HEK293T (cell line): ENCODE data around the gene HDAC10.
A peak's percentile ranks its signal among the peaks of the same experiment; 100 is the strongest.

Experiments used
- CTCF ChIA-PET: fragments of 350-600 bp; formaldehyde crosslinking; extraction: SDS; loops from one replicate; lab custom pipeline; 2021; ENCODE audit warnings: antibody characterized with exemption, inconsistent platforms; lab: Yijun Ruan, JAX
- POLR2A ChIA-PET: fragments of 350-600 bp; formaldehyde crosslinking; extraction: SDS; loops from one replicate; lab custom pipeline; 2020; ENCODE audit warnings: antibody characterized with exemption, inconsistent platforms; lab: Yijun Ruan, JAX
- DNase-seq: peaks from one replicate; pipeline ENCODE4 v3.0.0; 2012; ENCODE audit warnings: mixed read lengths; ENCODE audit errors: extremely low spot score
- ARNT ChIP-seq: fragments of 450-650 bp; IDR thresholded peaks from 2 replicates; pipeline ENCODE4 v1.6.1; 2017; ENCODE audit warnings: mild to moderate bottlenecking
- BHLHE40 ChIP-seq: fragments of 450-650 bp; IDR thresholded peaks from 2 replicates; pipeline ENCODE4 v1.6.1; 2016; ENCODE audit warnings: mild to moderate bottlenecking, moderate library complexity, borderline replicate concordance
- CTBP1 ChIP-seq: fragments of 450-650 bp; IDR thresholded peaks from 2 replicates; pipeline ENCODE4 v1.6.1; 2016; ENCODE audit warnings: borderline replicate concordance
- ELF4 ChIP-seq: fragments of 450-650 bp; IDR thresholded peaks from 2 replicates; pipeline ENCODE4 v1.6.1; 2017; ENCODE audit warnings: antibody characterized with exemption
- FOXA1 ChIP-seq: fragments of 450-650 bp; IDR thresholded peaks from 2 replicates; pipeline ENCODE4 v1.6.1; 2016; ENCODE audit warnings: mild to moderate bottlenecking
- FOXK2 ChIP-seq: fragments of 450-650 bp; IDR thresholded peaks from 2 replicates; pipeline ENCODE4 v1.6.1; 2016; ENCODE audit warnings: mild to moderate bottlenecking
- FOXM1 ChIP-seq: fragments of 450-650 bp; IDR thresholded peaks from 2 replicates; pipeline ENCODE4 v1.6.1; 2017; ENCODE audit warnings: mild to moderate bottlenecking, borderline replicate concordance
- HDGF ChIP-seq: fragments of 450-650 bp; IDR thresholded peaks from 2 replicates; pipeline ENCODE4 v1.6.1; 2017; ENCODE audit warnings: antibody characterized with exemption, borderline replicate concordance
- L3MBTL2 ChIP-seq: fragments of 450-650 bp; conservative IDR thresholded peaks from 2 replicates; pipeline ENCODE4 v1.6.1; 2016; ENCODE audit warnings: mild to moderate bottlenecking
- LEF1 ChIP-seq: fragments of 450-650 bp; IDR thresholded peaks from 2 replicates; pipeline ENCODE4 v1.6.1; 2017; ENCODE audit warnings: mild to moderate bottlenecking, borderline replicate concordance
- NFRKB ChIP-seq: fragments of 450-650 bp; IDR thresholded peaks from 2 replicates; pipeline ENCODE4 v1.6.1; 2016; ENCODE audit warnings: mild to moderate bottlenecking, moderate library complexity
- PKNOX1 ChIP-seq: fragments of 450-650 bp; IDR thresholded peaks from 2 replicates; pipeline ENCODE4 v1.6.1; 2016
- SP1 ChIP-seq: fragments of 450-650 bp; IDR thresholded peaks from 2 replicates; pipeline ENCODE4 v1.6.1; 2017
- SUZ12 ChIP-seq: fragments of 450-650 bp; IDR thresholded peaks from 2 replicates; pipeline ENCODE4 v1.6.1; 2016; ENCODE audit warnings: mild to moderate bottlenecking
- TARDBP ChIP-seq: fragments of 450-650 bp; IDR thresholded peaks from 2 replicates; pipeline ENCODE4 v1.6.1; 2016
- ZNF384 ChIP-seq: fragments of 450-650 bp; IDR thresholded peaks from 2 replicates; pipeline ENCODE4 v1.6.1; 2016

The HDAC10 gene

DNA sequence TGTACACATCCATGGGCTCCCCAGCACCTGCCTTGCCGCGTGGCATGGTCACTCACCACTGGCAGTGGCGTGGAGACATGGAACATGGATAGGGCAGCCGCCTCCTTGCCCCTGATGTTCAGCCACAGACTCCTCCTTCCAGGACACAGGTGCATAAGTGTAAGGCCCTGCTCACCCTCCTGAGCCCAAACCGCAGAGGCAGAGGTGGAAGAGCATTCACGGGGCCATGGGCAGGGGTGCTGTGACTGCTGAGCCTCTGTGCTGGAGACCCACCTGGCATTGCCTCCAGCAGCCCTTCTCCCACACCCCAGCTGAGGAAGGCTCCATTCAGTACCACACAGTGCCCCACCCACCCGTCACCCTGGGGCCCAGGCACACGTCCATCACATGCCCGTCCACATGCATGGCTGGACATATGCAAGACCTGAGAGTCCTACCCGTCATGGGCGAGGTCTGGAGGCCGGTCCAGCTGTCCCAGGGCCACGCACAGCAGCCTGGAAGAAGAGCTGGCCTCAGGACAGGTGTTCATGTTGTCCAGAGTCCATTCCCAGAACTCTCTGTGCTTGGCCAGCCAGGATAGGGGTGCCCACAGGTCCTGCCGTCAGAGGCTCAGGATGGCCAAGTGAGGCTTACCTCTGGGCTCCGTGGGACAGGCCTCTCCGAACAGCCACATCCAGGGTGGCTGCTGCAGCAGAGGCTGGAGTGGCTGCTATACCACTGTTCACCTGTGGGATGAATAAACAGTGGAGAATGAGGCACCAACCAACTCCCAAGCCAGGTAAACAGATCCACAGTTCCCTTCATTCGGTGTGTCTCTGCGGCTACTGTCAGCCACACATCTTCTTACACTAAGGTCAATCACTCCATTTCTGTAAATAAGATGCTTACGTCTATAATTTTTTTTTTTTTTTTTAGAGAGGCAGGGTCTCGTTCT lies 4.6 kb downstream of the HDAC10 start:
- POLR2A ChIA-PET = interaction anchor here (1.0 to 1.2 kb wide), 3 partner anchors 13 to 82 kb away, joined by 3 read pairs; no protein-coding TSS in a partner anchor
- DNase-seq = no peak
- CTCF ChIA-PET = no interaction called here
- TF ChIP-seq CTBP1 = no peak
- TF ChIP-seq SUZ12 = no peak
- no peak for TF ChIP-seq TARDBP
- TF ChIP-seq FOXA1 = no peak
- TF ChIP-seq L3MBTL2 = no peak
- TF ChIP-seq ELF4 = no peak
- no peak for TF ChIP-seq PKNOX1
- TF ChIP-seq SP1 = no peak
- TF ChIP-seq FOXM1 = no peak
- no peak for TF ChIP-seq HDGF
- TF ChIP-seq FOXK2 = no peak
- no peak for TF ChIP-seq ARNT
- no peak for TF ChIP-seq NFRKB
- no peak for TF ChIP-seq LEF1
- no peak for TF ChIP-seq BHLHE40
- no peak for TF ChIP-seq ZNF384

GRCh38 chr22:50245214-50246072 lies 5.6 kb downstream of the HDAC10 start:
- POLR2A ChIA-PET = interaction anchor here (1.0 to 1.2 kb wide), 3 partner anchors 14 to 83 kb away, joined by 3 read pairs; no protein-coding TSS in a partner anchor
- CTCF ChIA-PET = no interaction called here
- no peak for DNase-seq
- TF ChIP-seq TARDBP = 0 out of 2 replicates have a peak, but pooled peaks have one; percentile 0
- no peak for TF ChIP-seq CTBP1

DNA sequence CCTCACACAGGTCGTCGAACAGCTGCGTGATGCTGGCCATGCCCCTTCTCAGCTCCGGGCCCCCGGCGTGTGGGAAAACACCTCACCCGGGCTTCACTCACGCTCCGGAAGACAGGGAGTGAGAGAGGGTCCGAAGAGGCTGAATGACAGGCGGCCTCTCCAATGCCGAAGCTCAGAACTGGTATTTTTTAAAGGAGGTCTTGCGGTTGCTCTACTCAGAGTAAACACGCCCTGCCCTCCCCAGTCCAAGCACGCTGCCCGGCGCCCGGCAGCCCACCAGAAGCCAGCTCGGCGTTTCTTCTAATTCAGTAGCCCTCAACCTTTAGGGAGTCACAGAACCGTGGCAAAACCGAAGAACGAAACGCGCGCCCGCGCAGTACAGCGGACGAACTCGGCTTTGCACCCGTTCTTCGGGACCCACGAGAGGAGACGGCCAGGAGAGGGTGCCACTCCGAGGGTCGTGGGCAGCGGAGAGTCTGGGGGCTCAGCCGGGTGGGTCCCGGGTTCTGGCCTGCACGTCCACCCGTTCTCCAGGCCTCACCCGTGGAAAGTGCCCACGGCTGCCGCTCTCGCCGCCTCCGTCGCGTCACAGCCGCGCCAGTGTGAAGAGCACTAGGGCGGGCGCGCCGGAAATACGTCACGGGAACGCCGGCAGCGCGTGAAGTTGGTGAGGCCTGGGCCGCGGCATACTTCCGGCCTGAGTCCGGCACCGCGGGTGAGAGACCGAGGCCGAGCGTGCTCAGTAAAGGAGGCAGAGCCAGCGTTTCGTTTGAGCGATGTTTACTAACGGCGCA lies 6.4 kb downstream of the HDAC10 start, which contains the start of gene TUBGCP6:
Gene TUBGCP6 (minus strand): TSS at position 604 of the 794 bp plus-strand sequence. CDS start 564 bp downstream, at position 40.
- POLR2A ChIA-PET = interaction anchor here (0.9 to 1.4 kb wide), 6 partner anchors 13 to 281 kb away, joined by 3 to 9 read pairs (median 6); partner anchors contain the start of genes MAPK12 and SCO2
- CTCF ChIA-PET = interaction anchor here (0.7 kb wide), 1 partner anchor 281 kb away, joined by 4 read pairs; the partner anchor contains the start of gene SCO2
- no peak for TF ChIP-seq BHLHE40
- TF ChIP-seq FOXA1 = no peak
- peak; percentile 72 for TF ChIP-seq L3MBTL2
- no peak for TF ChIP-seq ZNF384
- TF ChIP-seq LEF1 = no peak
- TF ChIP-seq ARNT = no peak
- peak; percentile 97 for TF ChIP-seq PKNOX1
- peak; percentile 78 for TF ChIP-seq TARDBP
- TF ChIP-seq NFRKB = no peak
- TF ChIP-seq ELF4 = peak; percentile 53
- no peak for TF ChIP-seq HDGF
- no peak for TF ChIP-seq SUZ12
- TF ChIP-seq SP1 = no peak
- DNase-seq = peak; percentile 90

- CTCF ChIA-PET = interaction anchor here (0.7 kb wide), 1 partner anchor 281 kb away, joined by 4 read pairs; the partner anchor contains the start of gene SCO2
Observed at GRCh38 chr22:50243685-50244419, 7.2 kb downstream of the HDAC10 start.

More at GRCh38 chr22:50243685-50244419, 7.2 kb downstream of the HDAC10 start:
- no peak for DNase-seq
- POLR2A ChIA-PET = interaction anchor here (0.9 to 1.4 kb wide), 6 partner anchors 13 to 282 kb away, joined by 3 to 9 read pairs (median 6); partner anchors contain the start of genes MAPK12 and SCO2
- TF ChIP-seq NFRKB = no peak
- no peak for TF ChIP-seq SUZ12
- no peak for TF ChIP-seq BHLHE40
- no peak for TF ChIP-seq FOXA1
- TF ChIP-seq ELF4 = no peak
- TF ChIP-seq HDGF = no peak
- TF ChIP-seq FOXM1 = no peak
- TF ChIP-seq LEF1 = no peak
- TF ChIP-seq ZNF384 = no peak
- TF ChIP-seq PKNOX1 = no peak
